ENCODE results near the gene GYS1.

Gene GYS1

DNA sequence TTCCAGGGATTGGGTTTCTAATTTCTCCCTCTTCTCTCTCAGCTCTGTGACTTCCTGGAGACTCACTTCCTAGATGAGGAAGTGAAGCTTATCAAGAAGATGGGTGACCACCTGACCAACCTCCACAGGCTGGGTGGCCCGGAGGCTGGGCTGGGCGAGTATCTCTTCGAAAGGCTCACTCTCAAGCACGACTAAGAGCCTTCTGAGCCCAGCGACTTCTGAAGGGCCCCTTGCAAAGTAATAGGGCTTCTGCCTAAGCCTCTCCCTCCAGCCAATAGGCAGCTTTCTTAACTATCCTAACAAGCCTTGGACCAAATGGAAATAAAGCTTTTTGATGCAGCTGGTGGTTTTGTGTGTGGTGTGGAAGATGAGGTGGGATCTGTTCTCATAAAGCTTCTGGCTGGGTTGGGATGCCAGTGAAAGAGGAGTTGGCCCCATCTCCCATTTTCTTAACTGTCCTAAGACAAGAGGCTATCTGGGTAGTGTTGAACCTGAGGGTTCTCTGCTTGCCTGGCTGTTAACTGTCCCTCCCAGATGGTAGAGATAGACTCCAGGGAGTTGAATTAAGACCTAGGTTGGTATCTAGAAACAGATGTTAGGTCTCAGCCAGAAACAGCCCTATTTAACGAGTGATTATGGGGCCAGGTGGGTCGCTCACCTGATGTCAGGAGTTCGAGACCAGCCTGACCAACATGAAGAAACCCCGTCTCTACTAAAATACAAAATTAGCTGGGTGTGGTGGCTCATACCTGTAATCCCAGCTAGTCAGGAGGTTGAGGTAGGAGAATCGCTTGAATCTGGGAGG is 26.4 kb downstream of the GYS1 start:
- Histone ChIP-seq H3K4me1 (ENCODE audit: insufficient read depth, low read length) (peaks cover 7% of the 10 kb centered on the region; the same call in 1 of the 2 replicates), H3K9me3 (ENCODE audit: control insufficient read depth, insufficient read depth, low read length) (peaks cover 4% of the 10 kb centered on the region; the same call in 1 of the 2 replicates), H3K36me3 (ENCODE audit: insufficient read depth, low read length) (peaks cover 9% of the 10 kb centered on the region), H3K9ac (ENCODE audit: low read depth, low read length) (peak overlapping the region; percentile 96; the same call in 1 of the 2 replicates)

DNA sequence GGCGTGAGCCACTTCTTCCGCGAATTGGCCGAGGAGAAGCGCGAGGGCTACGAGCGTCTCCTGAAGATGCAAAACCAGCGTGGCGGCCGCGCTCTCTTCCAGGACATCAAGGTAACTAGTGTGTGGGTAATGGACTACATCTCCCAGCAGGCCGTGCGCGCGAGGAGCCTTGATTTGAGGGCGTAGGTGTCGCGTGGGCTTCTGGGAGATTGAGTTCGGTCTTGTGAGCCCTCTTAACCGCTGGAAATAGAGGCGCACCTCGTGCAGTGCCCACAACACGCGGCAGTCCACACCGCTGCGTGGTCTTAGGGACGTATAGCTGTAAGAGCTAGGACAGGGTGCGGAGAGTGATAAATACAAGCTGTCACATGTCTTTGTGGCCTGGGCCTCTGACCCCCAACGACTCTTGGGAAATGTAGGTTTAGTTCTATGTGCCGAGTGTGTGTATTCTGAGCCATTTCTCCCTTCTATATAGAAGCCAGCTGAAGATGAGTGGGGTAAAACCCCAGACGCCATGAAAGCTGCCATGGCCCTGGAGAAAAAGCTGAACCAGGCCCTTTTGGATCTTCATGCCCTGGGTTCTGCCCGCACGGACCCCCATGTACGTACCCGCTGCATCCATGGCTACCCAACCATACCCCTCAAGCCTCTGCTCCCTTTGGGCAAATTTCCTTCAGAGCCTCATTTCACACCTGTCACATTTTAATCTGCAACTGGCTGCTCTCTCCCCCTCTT is 27.1 kb downstream of the GYS1 start:
- Histone ChIP-seq H3K4me1 (ENCODE audit: insufficient read depth, low read length) (peaks cover 7% of the 10 kb centered on the region; the same call in 1 of the 2 replicates), H3K36me3 (ENCODE audit: insufficient read depth, low read length) (peaks cover 9% of the 10 kb centered on the region), H3K9ac (ENCODE audit: low read depth, low read length) (peak overlapping the region; percentile 96), H3K9me3 (ENCODE audit: control insufficient read depth, insufficient read depth, low read length) (peaks cover 4% of the 10 kb centered on the region; the same call in 1 of the 2 replicates)

DNA sequence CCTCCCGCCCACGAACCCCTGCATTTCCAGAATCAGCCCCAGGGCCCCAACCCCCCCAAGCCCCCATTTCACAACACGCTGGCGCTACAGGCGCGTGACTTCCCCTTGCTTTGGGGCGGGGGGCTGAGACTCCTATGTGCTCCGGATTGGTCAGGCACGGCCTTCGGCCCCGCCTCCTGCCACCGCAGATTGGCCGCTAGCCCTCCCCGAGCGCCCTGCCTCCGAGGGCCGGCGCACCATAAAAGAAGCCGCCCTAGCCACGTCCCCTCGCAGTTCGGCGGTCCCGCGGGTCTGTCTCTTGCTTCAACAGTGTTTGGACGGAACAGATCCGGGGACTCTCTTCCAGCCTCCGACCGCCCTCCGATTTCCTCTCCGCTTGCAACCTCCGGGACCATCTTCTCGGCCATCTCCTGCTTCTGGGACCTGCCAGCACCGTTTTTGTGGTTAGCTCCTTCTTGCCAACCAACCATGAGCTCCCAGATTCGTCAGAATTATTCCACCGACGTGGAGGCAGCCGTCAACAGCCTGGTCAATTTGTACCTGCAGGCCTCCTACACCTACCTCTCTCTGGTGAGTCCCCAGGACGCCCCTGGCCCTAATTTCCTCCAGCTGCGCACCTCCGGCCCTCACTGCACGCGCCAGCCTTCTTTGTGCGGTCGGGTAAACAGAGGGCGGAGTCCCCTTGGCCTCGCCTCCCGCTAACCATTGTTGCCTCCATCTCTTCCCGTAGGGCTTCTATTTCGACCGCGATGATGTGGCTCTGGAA is 27.9 kb downstream of the GYS1 start, which contains the start of gene FTL:
Gene FTL (plus strand): TSS at position 270 of the 766 bp plus-strand sequence. CDS start 199 bp downstream, at position 469.
- Histone ChIP-seq H3K9me3 (ENCODE audit: control insufficient read depth, insufficient read depth, low read length) (peaks cover 4% of the 10 kb centered on the region; the same call in 1 of the 2 replicates), H3K36me3 (ENCODE audit: insufficient read depth, low read length) (peaks cover 9% of the 10 kb centered on the region), H3K9ac (ENCODE audit: low read depth, low read length) (peak within 1 kb of the TSS; percentile 96), H3K4me1 (ENCODE audit: insufficient read depth, low read length) (peaks cover 7% of the 10 kb centered on the region; the same call in 1 of the 2 replicates)

DNA sequence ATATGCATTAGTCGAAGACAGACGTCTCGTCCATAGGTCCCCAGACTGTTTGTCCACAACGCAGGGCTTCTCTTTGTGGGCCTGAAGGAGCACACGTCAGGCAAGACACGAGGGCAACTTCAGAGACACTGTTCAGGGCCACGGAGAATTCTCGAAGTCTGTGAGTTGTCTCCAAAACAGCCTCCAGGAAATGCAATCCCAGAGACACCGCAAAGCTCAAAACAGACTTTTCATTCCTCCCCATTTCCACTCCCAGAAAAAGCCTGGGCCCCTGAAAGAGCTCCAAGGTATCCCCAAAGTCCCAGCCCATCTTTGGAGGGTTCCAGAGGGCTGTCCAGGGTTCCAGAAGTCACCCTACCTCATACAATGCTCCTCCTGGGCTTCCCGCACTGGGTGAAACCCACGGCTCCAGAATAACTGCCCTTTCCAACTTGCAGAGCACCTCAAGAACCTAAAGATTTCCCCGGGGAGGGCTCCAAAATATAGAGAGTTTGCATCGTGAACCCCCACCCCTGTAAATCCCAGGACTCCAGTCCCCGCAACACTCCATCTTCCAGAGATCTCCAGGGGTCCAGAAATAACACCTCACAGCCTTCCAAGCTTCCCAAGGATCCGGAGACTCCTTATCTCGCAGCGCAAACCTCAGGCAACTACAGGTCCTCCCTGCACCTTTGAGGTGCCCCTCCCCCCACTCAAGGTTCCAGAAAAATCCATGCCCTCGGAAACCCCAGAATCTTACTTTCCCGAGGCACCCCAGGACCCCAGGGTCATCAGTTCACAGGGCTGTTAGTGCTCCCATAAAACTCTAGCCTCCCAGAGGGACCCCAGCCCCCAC is 28.7 kb downstream of the GYS1 start:
- peaks cover 7% of the 10 kb centered on the region; the same call in 1 of the 2 replicates for H3K4me1 ChIP-seq (ENCODE audit: insufficient read depth, low read length)
- H3K36me3 ChIP-seq (ENCODE audit: insufficient read depth, low read length), result peaks cover 9% of the 10 kb centered on the region

DNA sequence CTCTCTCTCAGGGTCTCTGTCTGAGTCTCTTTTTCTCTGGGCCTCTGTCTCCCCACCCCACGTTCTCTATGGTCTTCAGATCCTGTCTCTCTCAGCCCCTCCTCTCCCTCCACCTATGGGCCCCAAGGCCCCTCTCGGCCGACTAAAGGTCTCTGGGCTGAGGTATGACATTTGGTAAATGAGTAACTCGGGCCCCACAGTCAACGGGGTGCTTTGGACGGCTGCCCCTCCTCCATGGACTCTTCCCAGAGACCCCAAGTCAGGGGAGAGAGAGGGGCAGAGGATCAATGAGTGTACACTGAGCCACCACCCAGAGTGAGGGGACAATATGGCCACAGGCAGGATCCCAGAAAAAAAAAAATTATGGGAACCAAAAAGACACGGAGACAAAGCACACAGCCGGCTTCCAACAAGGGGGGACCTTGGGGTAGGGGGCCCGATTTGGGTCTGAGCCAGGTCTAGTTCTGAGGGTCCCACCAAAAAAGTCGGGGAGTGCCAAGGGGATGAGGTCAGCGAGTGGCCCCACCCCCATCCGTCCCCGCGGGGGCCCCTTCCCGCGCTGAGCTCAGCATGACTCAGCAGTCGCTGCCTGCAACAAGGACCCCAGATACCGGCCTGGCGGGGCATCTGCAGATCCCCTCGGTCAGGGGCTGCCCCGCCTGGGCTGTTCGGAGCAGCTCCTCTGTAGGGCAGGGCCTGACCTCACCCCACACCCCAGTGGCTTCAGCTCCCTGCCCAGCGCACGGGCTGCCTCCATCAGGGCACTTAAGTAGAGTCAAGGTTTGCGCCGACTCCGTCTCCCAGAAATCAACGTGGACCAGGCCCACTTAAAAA is 29.5 kb downstream of the GYS1 start:
- peak overlapping the region; percentile 94 for H3K9ac ChIP-seq (ENCODE audit: low read depth, low read length)
- peaks cover 7% of the 10 kb centered on the region; the same call in 1 of the 2 replicates for H3K4me1 ChIP-seq (ENCODE audit: insufficient read depth, low read length)
- peaks cover 9% of the 10 kb centered on the region for H3K36me3 ChIP-seq (ENCODE audit: insufficient read depth, low read length)
- peaks cover 4% of the 10 kb centered on the region; the same call in 1 of the 2 replicates for H3K9me3 ChIP-seq (ENCODE audit: control insufficient read depth, insufficient read depth, low read length)

More for the DNA sequence above, 28.7 kb downstream of the GYS1 start:
- peak overlapping the region; percentile 94 for H3K9ac ChIP-seq (ENCODE audit: low read depth, low read length)
- H3K9me3 ChIP-seq (ENCODE audit: control insufficient read depth, insufficient read depth, low read length), result peaks cover 4% of the 10 kb centered on the region; the same call in 1 of the 2 replicates

DNA sequence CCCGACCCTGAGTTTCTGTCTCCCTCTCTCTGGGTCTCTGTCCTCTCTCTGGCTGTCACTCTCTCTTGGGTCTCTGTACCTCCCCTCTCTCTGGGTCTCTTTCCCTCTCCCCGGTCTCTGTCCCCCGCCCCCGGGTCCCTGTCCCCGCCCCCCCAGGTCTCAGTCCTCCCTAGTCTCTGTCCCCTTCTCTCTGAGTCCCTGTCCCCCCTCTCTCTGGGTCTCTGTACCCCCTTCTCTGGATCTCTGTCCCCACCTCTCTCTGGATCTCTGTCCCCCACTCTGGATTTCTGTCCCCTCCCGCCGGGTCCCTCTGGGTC is 30.3 kb downstream of the GYS1 start:
- Histone ChIP-seq H3K4me1 (ENCODE audit: insufficient read depth, low read length) (peaks cover 7% of the 10 kb centered on the region; the same call in 1 of the 2 replicates), H3K9ac (ENCODE audit: low read depth, low read length) (no peak overlapping the region), H3K9me3 (ENCODE audit: control insufficient read depth, insufficient read depth, low read length) (peaks cover 4% of the 10 kb centered on the region; the same call in 1 of the 2 replicates), H3K36me3 (ENCODE audit: insufficient read depth, low read length) (peaks cover 14% of the 10 kb centered on the region)

DNA sequence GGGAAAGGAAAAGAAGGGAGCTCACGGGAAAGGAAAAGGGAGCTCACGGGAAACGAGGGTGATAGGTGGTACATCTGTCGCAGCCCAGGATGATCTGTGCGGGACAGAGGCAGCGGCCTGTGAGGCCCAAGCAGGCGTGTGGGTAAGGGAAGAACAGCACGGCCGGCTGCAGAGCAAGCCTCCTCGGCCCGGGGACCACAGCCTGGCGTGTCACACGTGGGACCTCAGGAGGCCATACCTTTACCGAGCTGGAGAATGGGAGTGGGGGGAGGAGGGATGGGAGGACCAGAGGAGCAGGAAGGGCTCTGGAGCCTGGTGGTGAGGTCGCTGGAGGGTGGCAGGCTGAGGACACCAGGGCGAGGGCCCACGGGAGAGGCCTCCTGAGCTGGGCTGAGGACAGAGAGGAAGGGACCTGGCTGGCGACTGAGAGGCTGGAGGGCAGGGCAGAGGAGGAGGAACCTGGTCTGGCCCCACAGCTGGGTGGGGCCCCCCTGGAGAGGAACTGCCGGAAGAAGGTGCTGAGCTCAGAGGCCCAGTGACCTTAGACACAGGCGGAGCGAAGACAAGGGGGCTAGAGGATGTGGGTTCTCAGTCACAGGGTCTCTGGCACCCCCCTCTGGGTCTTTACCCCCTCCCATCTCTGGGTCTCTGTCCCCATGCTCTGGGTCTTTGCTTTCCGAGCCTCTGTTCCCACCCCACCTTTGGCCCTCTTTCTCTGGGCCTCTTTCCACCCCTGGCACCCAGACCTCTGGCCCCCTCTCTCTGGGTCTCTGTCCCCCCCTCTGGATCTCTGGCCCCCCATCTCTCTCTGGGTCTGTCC is 30.9 kb downstream of the GYS1 start:
- H3K9me3 ChIP-seq (ENCODE audit: control insufficient read depth, insufficient read depth, low read length), result peaks cover 4% of the 10 kb centered on the region; the same call in 1 of the 2 replicates
- H3K9ac ChIP-seq (ENCODE audit: low read depth, low read length), result no peak overlapping the region
- H3K4me1 ChIP-seq (ENCODE audit: insufficient read depth, low read length), result peaks cover 7% of the 10 kb centered on the region; the same call in 1 of the 2 replicates
- H3K36me3 ChIP-seq (ENCODE audit: insufficient read depth, low read length), result peaks cover 15% of the 10 kb centered on the region

DNA sequence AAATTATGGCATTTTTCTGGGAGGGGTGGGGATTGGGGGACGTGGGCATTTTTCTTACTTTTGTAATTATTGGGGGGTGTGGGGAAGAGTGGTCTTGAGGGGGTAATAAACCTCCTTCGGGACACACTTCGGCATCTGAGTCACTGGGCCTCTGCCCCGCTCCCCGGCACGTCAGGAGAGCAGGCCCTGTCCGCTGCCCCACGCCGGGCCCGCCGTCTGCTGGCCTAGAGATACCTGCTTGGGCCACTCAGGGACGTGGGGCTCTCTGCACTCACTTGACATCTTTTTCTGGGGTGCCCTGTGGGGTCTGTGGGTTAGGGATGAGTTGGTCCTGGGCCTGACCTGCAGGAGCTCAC is 31.5 kb downstream of the GYS1 start:
- no peak overlapping the region for H3K9ac ChIP-seq (ENCODE audit: low read depth, low read length)
- peaks cover 7% of the 10 kb centered on the region; the same call in 1 of the 2 replicates for H3K4me1 ChIP-seq (ENCODE audit: insufficient read depth, low read length)
- H3K36me3 ChIP-seq (ENCODE audit: insufficient read depth, low read length), result peaks cover 18% of the 10 kb centered on the region

DNA sequence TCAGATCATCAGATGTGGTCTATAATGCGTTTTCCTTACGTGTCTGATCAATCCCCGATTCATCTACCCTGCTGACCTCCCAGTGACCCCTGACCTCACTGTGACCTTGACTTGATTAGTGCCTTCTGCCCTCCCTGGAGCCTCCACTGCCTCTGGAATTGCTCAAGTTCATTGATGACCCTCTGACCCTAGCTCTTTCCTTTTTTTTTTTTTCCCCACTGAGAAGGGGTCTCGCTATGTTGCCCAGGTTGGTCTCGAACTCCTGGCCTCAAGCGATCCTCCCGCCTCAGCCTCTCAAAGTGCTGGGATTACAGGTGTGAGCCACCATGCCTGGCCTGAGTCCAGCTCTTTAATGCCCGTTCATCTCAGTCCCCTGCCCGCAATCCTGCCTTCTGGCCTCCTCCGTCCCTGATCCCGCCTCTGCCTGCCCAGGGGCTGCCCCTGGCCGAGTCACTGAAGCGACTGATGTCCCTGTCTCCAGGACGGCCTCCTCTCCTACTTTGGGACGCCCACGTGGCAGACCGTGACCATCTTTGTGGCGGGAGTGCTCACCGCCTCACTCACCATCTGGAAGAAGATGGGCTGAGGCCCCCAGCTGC is 32.0 kb downstream of the GYS1 start:
- Histone ChIP-seq H3K9me3 (ENCODE audit: control insufficient read depth, insufficient read depth, low read length) (no peaks in the 10 kb centered on the region), H3K4me1 (ENCODE audit: insufficient read depth, low read length) (peaks cover 10% of the 10 kb centered on the region; the same call in 1 of the 2 replicates), H3K36me3 (ENCODE audit: insufficient read depth, low read length) (peaks cover 16% of the 10 kb centered on the region), H3K9ac (ENCODE audit: low read depth, low read length) (no peak overlapping the region)

More for the DNA sequence above, 31.5 kb downstream of the GYS1 start:
- peaks cover 4% of the 10 kb centered on the region; the same call in 1 of the 2 replicates for H3K9me3 ChIP-seq (ENCODE audit: control insufficient read depth, insufficient read depth, low read length)

DNA sequence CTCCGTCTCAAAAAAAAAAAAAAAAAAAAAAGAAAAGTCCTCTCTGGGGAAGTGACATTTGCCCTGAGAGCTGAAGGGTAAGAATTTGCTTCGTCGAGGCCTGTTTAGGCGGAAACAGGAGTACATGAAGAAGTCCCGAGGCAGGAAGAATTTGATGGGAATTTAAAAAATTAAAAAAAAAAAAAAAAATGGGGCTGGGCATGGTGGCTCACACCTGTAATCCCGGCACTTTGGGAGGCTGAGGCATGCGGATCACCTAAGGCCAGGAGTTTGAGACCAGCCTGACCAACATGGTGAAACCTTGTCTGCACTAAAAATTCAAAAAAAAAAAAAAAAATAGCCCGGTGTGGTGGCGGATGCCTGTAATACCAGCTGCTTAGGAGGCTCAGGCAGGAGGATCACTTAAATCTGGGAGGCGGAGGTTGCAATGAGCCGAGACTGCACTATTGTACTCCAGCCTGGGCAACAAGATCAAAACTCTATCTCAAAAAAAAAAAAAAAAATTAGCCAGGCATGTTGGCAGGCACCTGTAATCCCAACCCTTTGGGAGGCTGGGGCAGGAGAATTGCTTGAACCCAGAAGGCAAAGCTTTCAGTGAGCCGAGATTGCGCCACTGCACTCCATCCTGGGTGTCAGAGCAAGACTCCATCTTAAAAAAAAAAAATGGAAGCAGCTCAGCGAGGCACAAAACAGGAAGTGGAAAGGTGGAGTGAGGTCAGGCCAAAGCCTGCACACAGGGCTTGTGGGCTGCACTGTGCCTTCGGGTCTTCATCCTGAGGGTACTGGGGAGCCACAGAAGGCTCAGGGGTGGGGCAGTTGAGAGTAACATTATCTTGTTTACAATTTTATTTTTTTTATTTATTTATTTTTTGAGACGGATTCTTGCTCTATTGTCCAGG is 33.5 kb downstream of the GYS1 start:
- Histone ChIP-seq H3K4me1 (ENCODE audit: insufficient read depth, low read length) (peaks cover 17% of the 10 kb centered on the region; the same call in 1 of the 2 replicates), H3K9ac (ENCODE audit: low read depth, low read length) (no peak overlapping the region), H3K36me3 (ENCODE audit: insufficient read depth, low read length) (peaks cover 20% of the 10 kb centered on the region), H3K9me3 (ENCODE audit: control insufficient read depth, insufficient read depth, low read length) (no peaks in the 10 kb centered on the region)

DNA sequence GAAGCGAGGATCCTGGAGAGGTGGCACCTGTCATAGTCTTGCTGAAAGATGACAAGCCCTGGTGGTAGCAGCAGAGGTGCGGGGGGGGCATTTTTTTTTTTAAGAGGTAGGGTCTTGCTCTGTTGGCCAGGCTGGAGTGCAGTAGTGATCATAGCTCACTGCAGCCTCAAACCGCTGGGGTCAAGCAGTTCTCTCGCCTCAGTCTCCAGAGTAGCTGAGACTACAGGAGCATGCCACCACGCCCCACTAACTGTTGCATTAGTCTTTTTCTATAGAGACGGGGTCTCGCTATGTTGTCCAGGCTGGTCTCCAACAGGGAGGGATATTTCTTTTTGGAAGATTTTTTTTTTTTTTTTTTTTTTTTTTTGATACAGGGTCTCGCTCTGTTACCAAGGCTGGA is 35.1 kb downstream of the GYS1 start:
- Histone ChIP-seq H3K4me1 (ENCODE audit: insufficient read depth, low read length) (peaks cover 17% of the 10 kb centered on the region; the same call in 1 of the 2 replicates), H3K9ac (ENCODE audit: low read depth, low read length) (no peak overlapping the region), H3K9me3 (ENCODE audit: control insufficient read depth, insufficient read depth, low read length) (no peaks in the 10 kb centered on the region), H3K36me3 (ENCODE audit: insufficient read depth, low read length) (peaks cover 20% of the 10 kb centered on the region)
